Stimulated activated CD4-positive, alpha-beta T cell treated with anti-CD3 and anti-CD28 coated beads, Interleukin-4, amount 100 ng/mL, for 48 hours (primary cell): Measurements from ENCODE around the gene IMP4.
"Not testable (repeated sequence)": the region's sequence is repeated elsewhere in the genome, so short reads cannot be mapped to it uniquely, and the experiment has no call there.

Source experiments
- DNase-seq, 2 donors: peaks; one replicate each; pipeline ENCODE4 v3.0.0-alpha.2; 2020; ENCODE audit warnings: low read depth in 2 of 2

Gene IMP4

GRCh38 chr2:130342533-130343275 lies at the start of gene IMP4:
TSS of gene IMP4 (plus strand) at chr2:130342897. CDS start at chr2:130342933, 36 bp downstream.
- peak; percentile 84 to 91 for DNase-seq

- DNase-seq = no peak
These were observed 42.3 kb upstream of the IMP4 start for GRCh38 chr2:130300258-130300969.

- no peak for DNase-seq
These were observed 41.7 kb upstream of the IMP4 start for GRCh38 chr2:130300970-130301348.

- no peak for DNase-seq
These were observed 40.4 kb upstream of the IMP4 start for GRCh38 chr2:130302164-130302886.

GRCh38 chr2:130303169-130303568 lies 39.5 kb upstream of the IMP4 start:
- DNase-seq = no peak

GRCh38 chr2:130304726-130305125 lies 38.0 kb upstream of the IMP4 start:
- no peak for DNase-seq

- DNase-seq = no peak
These were observed 34.8 kb upstream of the IMP4 start for GRCh38 chr2:130307850-130308249.

- no peak for DNase-seq
These were observed 31.8 kb upstream of the IMP4 start for GRCh38 chr2:130310881-130311280.

GRCh38 chr2:130313812-130314334 lies 28.8 kb upstream of the IMP4 start:
- no peak for DNase-seq

- no peak for DNase-seq
These were observed 28.3 kb upstream of the IMP4 start for GRCh38 chr2:130314377-130314776.

GRCh38 chr2:130316596-130316995 lies 26.1 kb upstream of the IMP4 start:
- DNase-seq = no peak

- no peak for DNase-seq
These were observed 23.8 kb upstream of the IMP4 start for GRCh38 chr2:130318906-130319305.

GRCh38 chr2:130319536-130319935 lies 23.2 kb upstream of the IMP4 start:
- no peak for DNase-seq

GRCh38 chr2:130327703-130328527 lies 14.8 kb upstream of the IMP4 start:
- no peak for DNase-seq

- DNase-seq = no peak
These were observed 14.0 kb upstream of the IMP4 start for GRCh38 chr2:130328710-130329109.

- DNase-seq = peak; percentile 62 to 65
These were observed 10.2 kb upstream of the IMP4 start for GRCh38 chr2:130332271-130333073.

- not testable (repeated sequence) for DNase-seq
These were observed 9.4 kb upstream of the IMP4 start for GRCh38 chr2:130333253-130333652.

GRCh38 chr2:130334026-130334425 lies 8.7 kb upstream of the IMP4 start:
- DNase-seq = no peak

- no peak for DNase-seq
These were observed 7.5 kb upstream of the IMP4 start for GRCh38 chr2:130335226-130335625.

- no peak for DNase-seq
These were observed 6.4 kb upstream of the IMP4 start for GRCh38 chr2:130336150-130336876.
